GM18907 (cell line): ENCODE results near the gene P3H2.

Experiments
- ATAC-seq: cut with Tn5 transposase; IDR thresholded peaks from one replicate; pipeline ENCODE4 v1.9.1; 2021; ENCODE audit warnings: mild to moderate bottlenecking, moderate library complexity; ENCODE audit not compliant: unreplicated experiment

Gene P3H2

DNA sequence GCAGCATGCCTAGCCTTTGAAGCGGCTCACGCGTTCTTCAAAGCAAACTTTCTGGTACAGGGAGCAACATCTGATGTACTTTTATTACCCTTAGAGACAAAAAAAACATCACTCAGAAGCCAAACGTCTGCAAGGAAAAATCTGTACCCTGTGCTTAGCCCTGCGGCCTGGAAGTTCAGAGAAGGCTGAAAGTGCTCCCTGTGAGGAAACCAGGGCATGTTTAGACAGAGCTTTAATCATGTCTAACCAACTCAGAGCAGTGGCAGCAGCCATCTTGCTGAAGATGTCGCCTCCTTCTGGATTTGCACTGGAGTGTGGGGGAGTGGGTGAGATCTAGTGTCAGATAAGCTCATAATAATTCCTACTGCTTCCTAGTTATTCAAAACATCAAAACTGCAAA lies 170.4 kb downstream of the P3H2 start:
- ATAC-seq = no peak

DNA sequence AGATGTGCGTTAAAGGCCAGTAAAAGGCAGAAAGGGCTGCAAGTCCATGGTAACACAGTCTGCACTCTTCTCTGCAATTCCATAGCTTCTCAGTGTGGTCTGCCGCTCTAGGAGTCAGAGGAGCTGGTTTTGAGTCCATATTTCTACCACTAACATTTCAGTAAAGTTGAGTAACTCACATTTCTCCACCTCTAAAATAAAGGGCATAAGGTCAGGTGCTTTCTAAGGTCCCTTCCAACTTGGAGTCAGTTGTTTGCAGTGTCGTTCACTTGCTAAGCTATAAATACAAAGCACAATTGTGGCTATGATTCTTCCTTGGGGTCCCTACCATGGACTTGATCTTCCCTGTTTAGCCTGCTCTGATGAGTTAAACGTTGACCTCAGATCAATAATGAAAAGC lies 171.1 kb downstream of the P3H2 start:
- no peak for ATAC-seq

DNA sequence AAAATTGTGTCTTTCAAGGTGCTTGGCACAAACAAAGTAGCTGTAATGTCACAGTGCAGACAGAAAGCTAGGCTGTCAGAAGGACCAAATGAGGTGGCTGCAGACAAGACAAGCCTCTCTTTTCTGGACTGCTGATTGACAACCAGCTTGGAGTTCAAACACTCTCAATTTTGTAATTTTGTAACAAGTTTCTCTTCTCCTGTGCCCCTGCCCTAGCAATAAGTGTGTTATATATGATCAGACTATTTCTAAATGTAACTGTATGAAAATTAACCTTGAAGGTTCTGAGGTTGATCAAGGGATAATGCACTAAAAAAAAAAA lies 172.0 kb downstream of the P3H2 start:
- ATAC-seq = no peak

DNA sequence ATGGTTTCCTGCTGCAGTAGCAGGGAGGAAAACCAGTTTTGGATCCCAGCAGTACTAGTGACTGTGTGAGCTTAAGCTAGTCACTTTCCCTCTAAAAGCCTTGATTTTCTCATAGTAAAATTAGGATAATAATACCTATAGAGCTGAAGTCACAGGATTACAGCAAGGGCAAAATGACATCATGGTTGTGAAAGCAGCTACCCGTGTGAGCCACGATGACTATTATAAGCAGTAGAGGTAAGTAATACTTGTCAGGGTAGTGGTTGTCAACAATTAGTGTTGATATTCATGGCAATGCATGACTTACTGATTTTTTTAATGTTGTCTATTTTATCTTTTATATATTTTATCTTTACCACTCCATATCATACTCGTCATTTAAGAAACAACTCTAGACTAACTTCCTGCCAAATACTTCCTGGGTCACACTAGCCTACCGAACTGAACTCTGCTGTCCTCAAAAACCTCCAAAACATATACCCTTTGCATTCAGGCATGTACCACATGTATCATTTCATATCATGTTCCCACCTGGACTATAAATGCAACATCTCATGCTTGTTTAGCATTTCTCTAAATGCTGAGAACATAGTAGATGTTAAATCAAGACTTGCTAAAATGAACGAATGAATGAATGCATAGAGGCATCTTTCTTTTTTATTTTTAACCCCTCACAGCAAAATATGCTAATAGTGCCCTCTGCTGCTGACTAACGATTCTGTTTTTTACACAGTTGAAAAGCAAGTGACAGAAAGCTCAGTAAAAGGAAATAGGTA lies 172.6 kb downstream of the P3H2 start:
- ATAC-seq = no peak

DNA sequence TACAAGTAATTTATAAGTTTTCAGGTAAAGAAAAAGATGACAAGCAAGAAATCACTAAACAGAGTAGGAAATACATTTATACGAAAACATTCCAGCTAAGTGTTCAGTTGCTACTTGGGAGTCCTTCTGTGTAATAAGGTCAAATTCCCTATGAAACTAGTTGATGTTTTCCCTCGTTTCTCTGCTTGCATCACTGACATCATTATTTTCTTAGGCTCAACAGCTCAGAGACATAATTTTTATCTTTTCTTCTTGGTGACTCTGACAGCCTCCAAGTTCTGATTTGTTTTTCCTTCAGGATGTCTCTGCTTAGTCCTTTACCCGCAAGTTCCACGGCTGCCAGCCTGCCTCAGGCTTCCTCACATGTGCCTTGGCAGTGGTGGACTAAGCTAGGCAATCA lies 173.6 kb downstream of the P3H2 start:
- no peak for ATAC-seq

DNA sequence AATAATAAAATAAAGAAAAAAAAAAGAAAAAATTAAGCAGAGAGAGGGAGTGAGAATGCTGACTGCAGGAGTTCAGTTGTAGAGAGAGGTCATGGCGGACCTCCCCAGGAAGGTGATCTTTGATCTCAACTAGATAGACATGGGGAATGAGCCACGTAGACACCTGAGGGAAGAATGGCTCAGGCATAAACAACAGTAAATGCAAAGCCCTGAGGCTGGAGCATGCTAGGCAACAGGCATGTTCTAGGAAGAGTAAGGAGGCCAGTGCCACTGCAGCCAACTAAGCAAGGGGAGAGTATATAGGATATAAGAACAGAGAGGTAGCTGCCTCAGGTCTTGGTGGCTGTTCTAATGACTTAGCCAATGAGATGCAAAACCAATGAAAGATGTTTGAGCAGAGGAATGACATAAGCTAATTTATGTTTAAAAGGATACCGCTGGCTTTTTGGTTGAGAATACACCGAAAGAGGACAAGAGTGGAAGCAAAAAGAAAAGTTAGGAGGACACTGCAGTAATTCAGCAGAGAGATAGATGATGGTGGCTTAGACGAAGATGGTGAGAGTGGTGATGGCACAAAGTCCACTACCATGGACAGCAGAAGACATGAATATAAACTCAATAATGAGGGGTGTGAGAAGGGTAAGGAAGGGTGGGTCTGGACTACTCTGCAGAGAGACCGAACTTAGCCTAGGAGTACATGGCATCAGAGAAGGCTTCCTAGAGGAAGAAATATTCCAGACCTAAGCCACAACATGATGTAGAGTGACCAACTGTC lies 174.6 kb downstream of the P3H2 start:
- ATAC-seq = no peak

DNA sequence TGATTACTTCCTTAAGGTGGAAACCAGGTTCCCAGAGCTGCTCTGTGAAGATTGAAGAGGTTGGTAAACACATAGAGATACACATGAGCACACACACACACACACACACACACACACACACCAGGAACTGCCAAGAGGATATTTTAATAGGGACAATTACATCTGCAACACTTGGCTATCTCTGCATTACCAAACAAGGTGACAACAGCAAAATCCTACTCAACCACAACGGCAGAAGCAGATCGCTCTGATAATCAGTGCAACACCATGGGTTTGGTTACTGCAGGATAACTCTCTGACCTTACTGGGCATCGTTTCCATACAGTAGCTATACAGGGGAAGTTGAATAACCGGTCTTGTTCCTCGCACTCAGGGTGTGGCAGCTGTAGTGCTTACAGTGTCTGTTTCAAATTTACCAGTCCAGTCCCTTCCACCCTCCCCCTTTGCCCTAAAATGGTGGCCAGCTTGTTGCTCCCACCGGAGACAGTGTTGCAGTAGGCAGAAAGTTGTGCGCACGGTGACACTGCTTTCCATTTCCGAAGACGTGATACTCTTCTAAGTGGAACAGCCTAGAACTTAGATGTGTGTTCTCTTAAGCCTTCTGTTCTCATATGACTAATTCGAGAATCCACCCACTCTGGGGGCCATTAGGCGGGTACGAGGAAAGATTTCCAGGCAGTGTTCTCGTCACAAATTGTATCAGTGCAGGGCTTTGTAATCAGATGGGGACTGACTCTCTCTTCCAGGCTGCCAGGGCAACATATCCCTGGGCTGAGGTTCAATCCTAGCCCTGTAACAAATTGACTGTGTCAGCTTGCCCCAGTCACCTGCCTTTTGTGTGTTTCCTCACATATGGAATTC lies 176.2 kb downstream of the P3H2 start:
- no peak for ATAC-seq

DNA sequence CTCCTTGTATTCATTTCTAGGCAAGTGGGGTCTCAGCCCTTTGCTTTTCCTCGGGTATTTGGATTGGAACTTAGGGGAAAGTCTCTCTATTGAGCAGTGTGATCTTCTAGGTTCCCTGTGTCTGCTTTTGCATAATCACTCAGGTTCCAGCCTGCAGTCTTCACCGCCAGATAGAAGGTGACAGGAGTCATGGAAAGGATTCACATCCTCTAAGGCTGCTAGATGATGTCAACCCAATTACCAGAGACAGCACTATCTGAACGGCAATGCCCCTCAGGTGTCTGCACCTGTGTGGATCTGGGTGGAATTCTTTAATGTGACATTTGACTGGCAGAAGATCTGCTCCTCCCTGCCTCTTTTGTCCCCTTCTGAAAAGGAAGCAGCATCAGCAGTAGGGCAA lies 177.7 kb downstream of the P3H2 start:
- ATAC-seq = no peak

DNA sequence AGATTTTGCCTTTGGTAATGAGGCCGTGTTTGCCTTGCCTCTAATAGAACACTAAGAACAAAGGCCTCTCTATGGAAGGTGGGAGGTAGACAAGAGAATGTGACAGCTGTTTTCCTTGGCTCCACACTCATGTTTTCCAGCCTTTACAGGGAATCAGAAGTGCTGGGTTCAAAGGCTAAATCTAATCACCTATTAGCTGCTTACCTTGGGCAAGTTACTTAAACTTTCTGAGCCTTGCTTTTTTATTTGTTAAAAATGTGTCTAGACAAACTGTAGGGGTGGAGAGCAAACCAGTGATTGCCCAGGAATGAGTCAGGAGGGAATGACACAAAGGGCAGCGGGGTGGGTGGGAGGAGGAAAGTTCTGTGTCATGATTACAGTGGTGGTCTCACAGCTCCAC lies 179.0 kb downstream of the P3H2 start:
- no peak for ATAC-seq

DNA sequence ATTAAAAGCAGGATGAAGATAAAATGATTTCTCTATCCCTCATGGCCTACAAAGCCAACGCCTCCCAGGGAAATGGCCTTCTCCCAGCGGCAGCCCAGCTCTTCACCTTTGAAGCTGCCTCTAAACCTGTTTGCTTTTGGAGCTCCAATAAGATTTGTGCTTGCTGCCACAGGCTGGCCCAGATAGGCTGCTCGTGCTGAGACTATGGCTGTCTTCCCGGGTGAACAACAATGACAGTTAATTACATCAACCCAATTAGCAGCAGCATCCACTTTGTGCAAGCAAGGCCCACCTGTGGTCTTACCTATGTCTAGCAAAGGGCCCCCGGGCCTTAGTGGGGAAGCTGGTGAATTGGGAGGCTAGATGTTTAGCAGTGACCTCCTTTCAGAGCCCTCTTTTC lies 179.6 kb downstream of the P3H2 start:
- no peak for ATAC-seq

DNA sequence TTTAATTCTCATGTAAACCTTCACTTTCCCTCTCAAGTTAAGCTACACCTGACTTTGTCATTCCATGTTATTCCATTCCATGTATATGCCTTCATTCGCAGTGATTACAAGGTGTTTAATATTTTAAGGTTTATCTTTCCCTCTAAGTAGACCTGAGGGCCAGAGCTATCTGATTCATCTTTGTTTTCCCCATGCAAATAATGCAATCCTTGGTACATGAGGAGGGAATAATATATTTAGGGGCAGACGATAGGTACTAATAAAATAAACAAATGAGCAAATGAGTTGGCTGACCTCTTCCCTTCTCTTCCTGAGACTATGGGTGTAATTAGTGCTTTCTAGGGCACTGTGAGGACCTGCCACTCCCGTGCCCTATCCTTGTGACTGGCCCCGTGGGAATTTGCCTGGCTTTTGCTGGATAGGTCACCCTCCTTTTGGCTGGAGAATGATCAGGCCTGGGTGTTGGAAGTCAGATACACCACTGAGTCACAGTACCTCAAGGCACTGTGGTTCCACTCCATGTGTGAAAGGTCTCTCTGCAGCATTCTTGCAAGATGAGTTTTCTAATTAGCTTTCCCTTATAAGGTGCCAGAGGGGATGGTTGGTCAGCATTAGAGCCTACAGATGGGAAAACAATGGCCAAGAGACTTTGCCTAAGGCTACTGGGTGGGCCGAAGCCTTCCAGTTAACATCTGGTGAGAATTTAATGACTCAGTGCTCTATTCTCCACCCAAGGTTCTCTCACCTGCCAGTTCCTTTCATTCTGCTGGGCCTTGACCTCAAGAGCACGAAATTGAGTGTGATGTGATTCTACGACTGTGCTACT lies 183.2 kb downstream of the P3H2 start:
- ATAC-seq = no peak

DNA sequence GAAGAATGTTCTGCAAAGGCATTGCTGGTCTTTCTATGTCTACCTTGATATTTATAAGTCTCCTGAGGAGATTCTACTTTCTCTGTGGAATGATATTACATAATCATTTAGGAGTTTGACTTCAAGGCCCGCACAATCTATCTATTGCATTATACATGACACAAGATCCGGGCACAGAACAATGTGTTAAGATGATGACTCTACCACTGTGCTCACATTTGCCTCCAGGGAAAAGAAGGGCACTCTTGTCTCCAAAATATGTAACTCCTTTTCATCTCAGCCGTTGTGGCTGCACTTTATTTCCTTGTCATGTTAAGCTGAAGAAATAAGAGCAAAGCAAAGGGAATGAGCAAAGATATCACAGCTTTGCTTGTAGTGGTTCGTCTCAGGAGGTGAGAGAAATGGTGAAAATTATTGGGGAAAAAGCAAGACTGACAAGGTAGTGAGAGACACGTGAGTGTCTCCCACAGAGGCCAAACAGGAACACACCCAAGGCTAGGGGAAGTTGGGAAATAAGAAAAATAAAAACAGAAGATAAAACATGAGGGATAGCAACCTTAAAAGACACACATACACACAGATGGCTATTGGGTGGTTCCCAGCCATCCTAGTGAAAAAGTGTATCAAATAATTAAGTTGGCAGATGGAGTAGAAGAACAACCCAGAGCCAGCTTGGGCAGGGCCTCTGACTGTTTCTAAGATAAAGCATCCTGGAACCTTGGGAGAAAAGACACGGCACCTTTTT lies 184.3 kb downstream of the P3H2 start:
- no peak for ATAC-seq

DNA sequence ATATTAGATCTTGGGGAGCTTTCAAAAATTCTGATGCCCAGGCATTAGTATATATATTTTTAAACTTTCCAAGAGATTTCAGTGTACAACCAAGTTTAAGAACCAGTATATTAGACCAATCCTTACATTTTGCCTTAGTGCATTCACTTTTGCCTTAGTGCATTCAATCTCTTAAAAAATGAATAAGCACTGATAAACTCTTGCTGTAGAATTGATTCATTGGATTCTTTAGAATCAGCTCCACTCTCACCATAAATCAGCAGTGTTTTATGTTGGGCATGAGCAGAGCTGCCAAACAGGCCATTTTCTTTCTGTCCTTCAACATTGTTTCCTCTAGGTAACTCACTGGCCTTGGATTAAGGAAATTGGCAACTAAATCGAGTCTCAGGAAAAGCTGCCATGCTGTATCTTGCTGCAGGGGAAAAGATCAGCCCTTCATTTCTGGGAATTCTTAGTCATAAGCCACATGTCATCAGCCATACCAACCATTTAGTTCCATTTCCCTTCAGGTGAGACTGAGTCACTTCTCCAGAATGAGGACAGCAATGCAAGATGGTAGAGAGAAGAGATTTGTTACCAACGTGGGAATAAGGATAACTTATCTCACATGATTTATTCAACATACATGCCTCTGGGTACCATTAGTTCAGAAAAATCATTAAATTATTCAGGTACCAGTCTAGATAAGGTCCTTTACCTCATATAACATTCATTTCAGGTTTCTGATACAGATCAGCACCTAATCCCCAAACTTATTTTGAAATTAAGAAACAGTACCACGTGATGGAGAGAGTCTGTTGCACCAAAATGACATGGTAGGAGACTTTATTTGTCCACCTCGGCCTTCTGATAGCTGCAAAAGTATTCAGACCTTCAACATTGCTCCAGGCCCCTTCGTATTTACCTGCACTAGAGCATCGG lies 192.5 kb downstream of the P3H2 start:
- no peak for ATAC-seq

DNA sequence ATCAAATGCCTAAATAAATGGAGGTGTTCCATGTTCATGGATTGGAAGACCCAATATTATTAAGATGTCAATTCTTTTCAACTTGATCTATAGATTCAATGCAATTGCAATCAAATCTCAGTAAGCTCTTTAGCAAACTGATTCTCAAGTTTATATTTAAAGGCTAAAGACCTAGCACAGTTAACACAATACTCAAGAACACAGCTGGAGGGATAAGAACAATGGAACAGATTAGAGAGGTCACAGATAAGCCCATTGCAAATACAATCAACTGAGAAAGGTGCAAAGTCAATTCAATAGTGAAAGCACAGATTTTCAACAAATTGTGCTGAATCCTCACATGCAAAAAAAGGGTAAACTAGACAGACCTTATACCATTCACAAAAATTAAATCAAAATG lies 198.9 kb downstream of the P3H2 start:
- no peak for ATAC-seq

DNA sequence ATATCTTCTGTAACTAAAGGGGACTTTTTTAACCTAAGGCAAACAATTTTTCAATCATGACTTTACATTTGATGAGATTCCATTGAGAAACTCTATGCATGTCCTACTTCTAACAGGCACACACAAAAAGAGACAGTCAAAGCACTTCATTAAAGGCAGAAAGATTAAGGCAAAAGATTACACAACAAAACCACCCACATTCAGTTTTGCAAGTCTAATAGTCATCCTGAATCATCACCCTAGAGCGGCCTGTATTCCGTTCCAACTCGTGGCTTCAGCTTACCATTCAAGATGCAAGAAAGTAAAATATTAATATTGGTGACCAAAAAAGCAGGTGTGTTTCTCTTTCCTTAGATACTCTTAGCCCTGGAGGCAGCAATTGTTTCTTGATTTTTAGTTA lies 205.9 kb downstream of the P3H2 start:
- no peak for ATAC-seq

DNA sequence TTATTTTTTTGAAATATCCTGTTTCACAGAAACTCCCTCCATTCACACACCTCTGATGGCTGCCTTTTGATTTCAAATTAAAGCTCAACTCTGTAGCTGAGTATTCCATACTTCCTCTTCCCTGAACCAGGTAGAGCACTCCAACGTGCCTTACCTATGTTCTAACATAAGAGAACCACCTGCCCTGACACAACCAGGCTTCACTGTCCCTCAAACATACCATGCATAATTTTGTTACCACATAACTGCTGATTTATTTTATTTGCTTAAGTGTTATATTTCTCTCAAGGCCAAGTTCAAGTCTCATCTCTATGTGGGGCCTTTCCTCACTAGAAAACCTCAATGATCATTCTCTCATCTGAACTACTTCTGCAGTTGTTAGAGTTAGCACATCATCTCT lies 209.7 kb downstream of the P3H2 start:
- no peak for ATAC-seq

DNA sequence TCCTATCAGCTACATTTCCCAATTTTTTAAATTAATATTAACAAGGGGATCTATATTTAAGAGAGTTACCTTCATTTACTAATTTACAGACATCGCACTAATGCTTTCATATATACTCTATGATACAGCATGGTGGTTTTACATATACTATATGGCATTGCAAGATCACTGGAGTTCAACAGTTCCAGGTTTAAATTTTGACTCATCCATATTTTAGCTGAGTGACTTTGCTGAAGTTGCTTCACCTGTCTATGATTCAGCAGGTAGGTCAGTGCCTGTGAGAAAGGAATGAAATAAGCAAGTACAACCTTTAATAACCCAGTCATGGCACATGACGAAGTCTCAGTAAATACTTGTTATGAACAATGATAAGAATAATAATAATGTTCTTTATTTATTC lies 211.1 kb downstream of the P3H2 start:
- no peak for ATAC-seq

DNA sequence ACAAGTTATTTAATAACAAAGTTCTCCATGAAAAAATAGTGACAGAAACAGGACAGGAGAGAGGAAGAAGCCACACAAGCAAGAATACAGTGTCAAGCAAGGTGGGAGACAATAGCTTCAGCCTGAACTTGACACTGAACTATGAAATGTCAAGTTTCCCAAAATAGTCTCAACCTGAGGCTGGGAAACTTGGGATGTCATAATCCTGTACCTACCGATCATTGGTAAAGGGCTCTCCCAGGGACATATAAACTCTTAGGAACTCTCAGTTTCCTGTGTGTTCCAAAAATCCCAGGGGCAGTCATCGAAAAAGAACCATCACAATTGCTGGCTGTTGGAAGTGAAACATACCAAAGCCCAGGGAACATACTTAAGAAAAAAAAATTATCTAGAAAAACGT lies 211.6 kb downstream of the P3H2 start:
- no peak for ATAC-seq

DNA sequence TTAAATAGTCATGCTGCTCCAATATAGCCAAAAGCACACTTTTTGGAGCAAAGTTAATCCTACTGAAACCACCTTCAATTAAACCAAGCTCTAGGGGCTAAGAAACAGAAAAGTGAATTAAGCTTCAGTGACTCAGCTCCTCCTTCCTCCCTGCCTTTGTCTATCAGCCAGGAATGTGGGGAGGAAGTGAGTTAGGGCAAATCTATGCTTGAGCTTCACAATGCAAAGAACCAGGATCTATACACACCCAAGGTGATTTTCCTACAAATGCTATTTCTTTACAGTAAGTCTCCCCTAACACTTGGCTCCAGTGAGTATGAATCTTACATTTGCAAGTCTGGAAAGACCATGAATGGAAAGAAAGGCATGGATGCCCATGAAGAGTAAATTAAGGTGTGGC lies 212.1 kb downstream of the P3H2 start:
- ATAC-seq = no peak
